K562 (cell line): ENCODE data around the gene VPS13D. TPM values are rescaled to one million over a fixed set of nuclear protein-coding genes. Genes with fewer than 3 reads are reported as not detected.

Source experiments
- BACH1 ChIP-seq: fragments of 200-800 bp; sonication (Bioruptor generic); IDR thresholded peaks from 2 replicates; pipeline ENCODE4 v1.6.1; 2016; ENCODE audit warnings: missing genetic modification characterization, missing compliant biosample characterization
- BCL6 ChIP-seq: fragments of 250-450 bp; sonication (Bioruptor Pico); IDR thresholded peaks from 2 replicates; pipeline ENCODE4 v1.4.0; 2020
- HDAC8 ChIP-seq: fragments of 450-650 bp; IDR thresholded peaks from 2 replicates; pipeline ENCODE4 v1.6.1; 2016; ENCODE audit warnings: mild to moderate bottlenecking, missing genetic modification characterization, moderate library complexity, missing compliant biosample characterization
- RBM39 ChIP-seq: fragments of 200-400 bp; formaldehyde crosslinking; optimal IDR thresholded peaks from 2 replicates; pipeline ENCODE3; 2018; ENCODE audit warnings: low read depth, low read length
- RUNX1 ChIP-seq: sonication (generic); IDR thresholded peaks from 2 replicates; pipeline ENCODE4 v1.6.1; 2016; ENCODE audit warnings: antibody characterized with exemption, low read depth
- ZNF253 ChIP-seq: fragments of 250-450 bp; sonication (Bioruptor Pico); conservative IDR thresholded peaks from 2 replicates; pipeline ENCODE4 v1.6.1; 2021; ENCODE audit warnings: mild to moderate bottlenecking
- ZNF318 ChIP-seq, 2 experiments: fragments of 450-650 bp; IDR thresholded peaks; 2 replicates each; pipeline ENCODE4 v1.6.1; 2016; ENCODE audit warnings: mild to moderate bottlenecking in 2 of 2, borderline replicate concordance in 1 of 2, low read depth in 1 of 2, moderate library complexity in 1 of 2
- polyA plus RNA-seq, 8 experiments: library from polyadenylated mRNA; depleted of rRNA in 4 of 8; stranded (reverse) in 5 of 8; unstranded in 3 of 8; fragments of >200 nt; fragmentation: Nextera tagmentation in 2 of 8; fragmentation: Illumina TruSeq in 1 of 8; extraction: Ambion mirVana in 2 of 8; extraction: Trizol in 1 of 8; gene quantifications; 2 replicates each; pipeline versions ENCODE4 v1.2.1 to v1.2.3, GENCODE V29; 2011 to 2014; ENCODE audit warnings: inconsistent platforms in 1 of 8, missing spikeins in 1 of 8
- total RNA-seq, 7 experiments: library from RNA; depleted of rRNA in 6 of 7; stranded (reverse); fragments of >200 nt in 6 of 7; fragmentation: Illumina TruSeq in 2 of 7; extraction: Trizol in 2 of 7; gene quantifications; 2 replicates each; pipeline versions ENCODE4 v1.2.1 to v1.2.3, GENCODE V29; 2011 to 2021; ENCODE audit warnings: low replicate concordance in 1 of 7

Gene VPS13D
- total and polyA plus RNA-seq, 9 of the 15 experiments (the other 6 are each of a cell fraction or from before 2014, with no cell fraction given): 6.1 to 51.5 (median 38.5) TPM

- no peak for TF ChIP-seq ZNF318 (IDR thresholded peaks at IDR 0.05; ENCODE audit: borderline replicate concordance in 1 of 2, low read depth in 1 of 2)
- TF ChIP-seq RUNX1: no peak
- no peak for TF ChIP-seq BACH1 (tag)
- TF ChIP-seq HDAC8 (tag): no peak
- TF ChIP-seq RBM39: no peak
- TF ChIP-seq BCL6 (CRISPR knock-in tag): no peak
- no peak for TF ChIP-seq ZNF253 (CRISPR knock-in tag)
These were observed 28.4 kb downstream of the VPS13D start (continued) for GRCh38 chr1:12258272-12258671.
